Measurements from ENCODE around the gene FAM20C. TPM values are rescaled to one million over a fixed set of nuclear protein-coding genes. Genes with fewer than 3 reads are reported as not detected.

Gene FAM20C
- total RNA-seq, 1 donor from 2014 or later, result 22.1 TPM

- Histone ChIP-seq H3K36me3 (no peaks in the 10 kb centered on the region), H3K9me3 (no peaks in the 10 kb centered on the region), H3K27ac (no peak overlapping the region), H3K27me3 (no peaks in the 10 kb centered on the region), H3K4me3 (no peak overlapping the region), H3K4me1 (peaks cover 31% of the 10 kb centered on the region)
- DNase-seq (ENCODE audit: extremely low spot score in 2 of 2), result no peak
- TF ChIP-seq POLR2AphosphoS5 (IDR thresholded peaks at IDR 0.05; ENCODE audit: insufficient read depth in 1 of 2, low read depth in 1 of 2) (no peak), CTCF (IDR thresholded peaks at IDR 0.05) (no peak), POLR2A (IDR thresholded peaks at IDR 0.05) (no peak)
- intact Hi-C loops (cut with DNase I), result no loop called here
Observed at GRCh38 chr7:145863-146262, 46.5 kb upstream of the FAM20C start.

- intact Hi-C loops (cut with DNase I), result no loop called here
- no peaks in the 10 kb centered on the region for H3K9me3 ChIP-seq
- H3K36me3 ChIP-seq, result no peaks in the 10 kb centered on the region
- DNase-seq (ENCODE audit: extremely low spot score in 2 of 2), result no peak
- peak overlapping the region; percentile 95 for H3K27ac ChIP-seq
- peaks cover 10% of the 10 kb centered on the region for H3K4me1 ChIP-seq
- H3K27me3 ChIP-seq, result no peaks in the 10 kb centered on the region
- peak overlapping the region; percentile 44 to 57 for H3K4me3 ChIP-seq
- no peak for TF ChIP-seq POLR2A (IDR thresholded peaks at IDR 0.05)
- TF ChIP-seq CTCF (IDR thresholded peaks at IDR 0.05), result no peak
- TF ChIP-seq POLR2AphosphoS5 (IDR thresholded peaks at IDR 0.05; ENCODE audit: insufficient read depth in 1 of 2, low read depth in 1 of 2), result no peak
Observed at GRCh38 chr7:148543-148931, 43.8 kb upstream of the FAM20C start.

- H3K36me3 ChIP-seq, result no peaks in the 10 kb centered on the region
- peak overlapping the region; percentile 44 to 57 for H3K4me3 ChIP-seq
- no peaks in the 10 kb centered on the region for H3K27me3 ChIP-seq
- peak; percentile 99 for DNase-seq (ENCODE audit: extremely low spot score in 2 of 2)
- H3K27ac ChIP-seq, result peak overlapping the region; percentile 95
- no peaks in the 10 kb centered on the region for H3K9me3 ChIP-seq
- H3K4me1 ChIP-seq, result peaks cover 10% of the 10 kb centered on the region
- TF ChIP-seq POLR2AphosphoS5 (IDR thresholded peaks at IDR 0.05; ENCODE audit: insufficient read depth in 1 of 2, low read depth in 1 of 2) (peak; percentile 95 to 99), POLR2A (IDR thresholded peaks at IDR 0.05) (peak in 1 of 2 donors; percentile 82), CTCF (IDR thresholded peaks at IDR 0.05) (peak in 1 of 3 experiments; percentile 4)
- intact Hi-C loops (cut with DNase I), result no loop called here
Observed at GRCh38 chr7:148932-149790, 43.2 kb upstream of the FAM20C start.

GRCh38 chr7:149791-150636 lies 42.4 kb upstream of the FAM20C start:
- H3K4me1 ChIP-seq, result peaks cover 10% of the 10 kb centered on the region
- peak overlapping the region; percentile 44 to 57 for H3K4me3 ChIP-seq
- TF ChIP-seq POLR2A (IDR thresholded peaks at IDR 0.05), result no peak
- TF ChIP-seq POLR2AphosphoS5 (IDR thresholded peaks at IDR 0.05; ENCODE audit: insufficient read depth in 1 of 2, low read depth in 1 of 2), result peak in 1 of 2 donors; percentile 1
- TF ChIP-seq CTCF (IDR thresholded peaks at IDR 0.05), result no peak
- H3K27ac ChIP-seq, result peak overlapping the region; percentile 95
- no peaks in the 10 kb centered on the region for H3K36me3 ChIP-seq
- no peak for DNase-seq (ENCODE audit: extremely low spot score in 2 of 2)
- intact Hi-C loops (cut with DNase I), result no loop called here
- no peaks in the 10 kb centered on the region for H3K27me3 ChIP-seq
- H3K9me3 ChIP-seq, result no peaks in the 10 kb centered on the region
